Skeletal muscle tissue (tissue), 4 donors: Measurements from ENCODE around the gene CAPN1. TPM values are rescaled to one million over a fixed set of nuclear protein-coding genes. Genes with fewer than 3 reads are reported as not detected.
A peak's percentile ranks its signal among the peaks of the same experiment; 100 is the strongest.

Source experiments
- H3K27ac ChIP-seq: one replicate; pipeline ENCODE4 v1.7.0; 2013; ENCODE audit warnings: mild to moderate bottlenecking, low read depth, low read length, inconsistent platforms
- H3K27me3 ChIP-seq, 3 donors: one replicate each; pipeline ENCODE4 v1.7.0; 2013; ENCODE audit warnings: low read length in 3 of 3; ENCODE audit not compliant: control insufficient read depth in 3 of 3, insufficient read depth in 3 of 3
- H3K36me3 ChIP-seq, 3 donors: one replicate each; pipeline ENCODE4 v1.7.0; 2013; ENCODE audit warnings: low read length in 3 of 3; ENCODE audit not compliant: control insufficient read depth in 3 of 3, insufficient read depth in 3 of 3
- H3K4me1 ChIP-seq, 3 donors: one replicate each; pipeline ENCODE4 v1.7.0; 2013; ENCODE audit warnings: low read length in 3 of 3, mild to moderate bottlenecking in 3 of 3; ENCODE audit not compliant: control insufficient read depth in 3 of 3, insufficient read depth in 3 of 3
- H3K4me3 ChIP-seq, 3 donors: one replicate each; pipeline ENCODE4 v1.7.0; 2013; ENCODE audit warnings: low read length in 3 of 3
- H3K9ac ChIP-seq, 3 donors: one replicate each; pipeline ENCODE4 v1.7.0; 2013; ENCODE audit warnings: low read length in 3 of 3, mild to moderate bottlenecking in 3 of 3, moderate library complexity in 2 of 3, low read depth in 1 of 3
- H3K9me3 ChIP-seq, 3 donors: one replicate each; pipeline ENCODE4 v1.7.0; 2013; ENCODE audit warnings: low read length in 3 of 3; ENCODE audit not compliant: control insufficient read depth in 3 of 3
- total RNA-seq: library from RNA; depleted of rRNA; stranded (reverse); fragments of >200 nt; gene quantifications from one replicate; pipeline ENCODE4 v1.2.3, GENCODE V29; 2014
- donor health status: Osteomylitis.

CAPN1 gene
- total RNA-seq, 1 donor from 2014 or later, result 75.2 TPM

DNA sequence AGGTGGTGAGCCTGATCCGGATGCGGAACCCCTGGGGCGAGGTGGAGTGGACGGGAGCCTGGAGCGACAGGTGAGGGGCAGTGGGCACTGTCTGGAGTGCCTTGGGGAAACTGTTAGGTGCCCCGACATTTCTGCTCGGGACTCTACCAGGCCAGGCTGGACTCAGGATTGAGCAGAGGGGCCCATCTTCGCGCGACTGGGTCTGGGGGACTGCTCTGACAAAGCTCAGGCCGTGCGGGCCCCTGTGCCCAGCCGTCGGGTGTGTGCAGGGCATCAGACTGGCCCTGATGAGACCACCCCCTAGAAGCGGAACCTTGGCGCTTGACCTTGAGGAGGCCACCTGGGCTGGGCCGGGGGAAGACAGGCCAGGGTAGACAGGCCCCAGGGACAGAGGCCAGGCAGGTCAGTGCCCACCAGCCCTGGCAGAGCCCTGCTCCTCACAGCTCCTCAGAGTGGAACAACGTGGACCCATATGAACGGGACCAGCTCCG, 6.3 kb downstream of the CAPN1 start:
- no peak overlapping the region for H3K9ac ChIP-seq
- no peaks in the 10 kb centered on the region for H3K27me3 ChIP-seq
- no peak overlapping the region for H3K27ac ChIP-seq
- H3K9me3 ChIP-seq, result no peaks in the 10 kb centered on the region
- no peak overlapping the region for H3K4me3 ChIP-seq
- H3K36me3 ChIP-seq, result peaks cover 48 to 68% (median 61%) of the 10 kb centered on the region in 3 donors
- H3K4me1 ChIP-seq, result peaks cover 4 to 17% (median 7%) of the 10 kb centered on the region in 3 donors

GRCh38 chr11:65188486-65188885, 6.8 kb downstream of the CAPN1 start:
- Histone ChIP-seq H3K4me1 (peaks cover 0 to 12% (median 3%) of the 10 kb centered on the region in 3 donors), H3K36me3 (peaks cover 48 to 68% (median 64%) of the 10 kb centered on the region in 3 donors), H3K4me3 (no peak overlapping the region), H3K9ac (no peak overlapping the region), H3K27ac (no peak overlapping the region), H3K27me3 (no peaks in the 10 kb centered on the region), H3K9me3 (no peaks in the 10 kb centered on the region)

DNA sequence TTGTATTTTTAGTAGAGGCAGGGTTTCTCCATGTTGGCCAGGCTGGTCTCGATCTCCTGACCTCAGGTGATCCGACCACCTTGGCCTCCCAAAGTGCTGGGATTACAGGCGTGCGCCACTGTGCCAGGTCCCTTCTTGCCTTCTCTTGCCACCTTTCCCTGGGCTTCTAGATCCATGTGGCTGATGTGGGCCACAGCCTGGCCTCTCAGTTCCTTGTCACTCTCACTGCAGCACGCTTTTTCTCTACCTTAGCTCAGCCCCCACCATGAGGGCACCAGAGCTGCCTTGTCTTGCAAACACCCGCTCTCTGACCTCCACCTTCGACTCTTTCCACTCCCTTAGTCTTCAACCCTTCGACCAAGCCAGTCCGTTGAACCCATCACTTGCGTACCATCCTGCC, 7.5 kb downstream of the CAPN1 start:
- Histone ChIP-seq H3K9me3 (no peaks in the 10 kb centered on the region), H3K4me3 (no peak overlapping the region), H3K27ac (no peak overlapping the region), H3K27me3 (no peaks in the 10 kb centered on the region), H3K4me1 (peaks cover 0 to 7% (median 0%) of the 10 kb centered on the region in 3 donors), H3K9ac (no peak overlapping the region), H3K36me3 (peaks cover 45 to 63% (median 61%) of the 10 kb centered on the region in 3 donors)

DNA sequence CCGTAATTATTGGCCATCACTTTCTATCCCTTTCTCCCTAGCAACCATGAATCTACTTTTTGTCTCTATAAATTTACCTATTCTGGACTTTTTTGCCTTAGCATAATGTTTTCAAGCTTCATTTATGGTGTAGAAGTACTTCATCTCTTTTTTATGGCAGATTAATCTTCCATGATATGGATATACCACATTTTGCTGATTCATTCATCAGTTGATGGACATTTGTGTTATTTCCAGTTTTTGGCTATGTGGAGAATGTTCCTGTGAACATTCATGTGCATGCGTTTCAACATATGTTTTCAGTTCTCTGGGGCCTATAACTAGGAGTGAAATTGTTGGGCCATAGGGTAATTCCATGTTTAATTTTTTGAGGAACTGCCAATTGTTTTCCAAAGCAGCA, 12.8 kb downstream of the CAPN1 start:
- Histone ChIP-seq H3K4me3 (no peak overlapping the region), H3K9me3 (no peaks in the 10 kb centered on the region), H3K27ac (no peak overlapping the region), H3K36me3 (peaks cover 13 to 42% (median 31%) of the 10 kb centered on the region in 3 donors), H3K27me3 (no peaks in the 10 kb centered on the region), H3K9ac (no peak overlapping the region), H3K4me1 (peaks cover 0 to 4% (median 0%) of the 10 kb centered on the region in 3 donors)

- H3K4me3 ChIP-seq, result no peak overlapping the region
- no peaks in the 10 kb centered on the region for H3K4me1 ChIP-seq
- no peaks in the 10 kb centered on the region for H3K27me3 ChIP-seq
- H3K9me3 ChIP-seq, result no peaks in the 10 kb centered on the region
- H3K27ac ChIP-seq, result no peak overlapping the region
- H3K36me3 ChIP-seq, result peaks cover 45 to 50% (median 45%) of the 10 kb centered on the region in 3 donors
- no peak overlapping the region for H3K9ac ChIP-seq
Observed at GRCh38 chr11:65204143-65204542, 22.4 kb downstream of the CAPN1 start.

DNA sequence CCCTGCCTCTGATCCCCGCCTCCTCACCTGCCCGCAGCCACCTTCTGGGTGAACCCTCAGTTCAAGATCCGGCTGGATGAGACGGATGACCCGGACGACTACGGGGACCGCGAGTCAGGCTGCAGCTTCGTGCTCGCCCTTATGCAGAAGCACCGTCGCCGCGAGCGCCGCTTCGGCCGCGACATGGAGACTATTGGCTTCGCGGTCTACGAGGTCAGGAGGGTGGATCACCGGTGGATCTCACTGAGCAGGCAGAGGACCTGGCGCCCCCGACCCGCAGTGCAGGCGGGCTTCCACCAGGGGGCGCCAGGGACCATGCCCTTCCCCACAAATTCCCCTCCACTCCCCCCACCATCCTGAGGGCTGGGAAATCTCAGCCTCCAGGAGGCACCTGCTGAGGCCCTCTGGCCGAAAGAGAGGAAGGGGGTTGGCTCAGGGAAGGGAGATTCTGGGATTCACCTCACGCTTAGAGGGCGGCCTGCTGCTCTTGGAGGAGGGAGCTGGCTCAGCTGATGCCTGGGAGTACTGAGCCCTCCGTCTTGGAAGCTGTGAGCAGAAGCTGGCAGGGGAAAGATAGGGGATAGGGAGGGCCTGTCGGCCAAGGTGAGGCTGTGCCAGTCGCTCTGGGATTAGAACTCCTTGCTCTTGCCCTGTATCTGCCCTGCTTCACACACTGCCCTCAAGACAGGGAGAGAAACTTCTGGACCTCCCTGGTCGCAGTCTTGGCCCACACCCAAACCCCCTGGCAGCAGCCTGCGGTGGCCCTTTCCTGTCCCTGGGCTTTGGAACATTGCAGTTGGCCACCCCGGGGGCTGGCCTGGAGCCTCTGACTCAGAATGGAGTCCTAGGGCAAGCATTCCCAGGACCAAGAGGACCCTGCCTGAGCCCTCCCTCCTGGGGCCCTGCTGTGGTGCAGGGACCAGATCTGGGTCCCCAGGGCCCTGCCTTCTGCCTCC, 23.2 kb downstream of the CAPN1 start:
- H3K4me3 ChIP-seq, result no peak overlapping the region
- H3K36me3 ChIP-seq, result peaks cover 50 to 55% (median 52%) of the 10 kb centered on the region in 3 donors
- H3K27me3 ChIP-seq, result no peaks in the 10 kb centered on the region
- H3K27ac ChIP-seq, result no peak overlapping the region
- H3K9ac ChIP-seq, result peak overlapping the region in 1 of 3 donors; percentile 3
- no peaks in the 10 kb centered on the region for H3K9me3 ChIP-seq
- H3K4me1 ChIP-seq, result no peaks in the 10 kb centered on the region

- Histone ChIP-seq H3K4me1 (no peaks in the 10 kb centered on the region), H3K9ac (peak overlapping the region in 1 of 3 donors; percentile 3), H3K27me3 (no peaks in the 10 kb centered on the region), H3K4me3 (no peak overlapping the region), H3K36me3 (peaks cover 55 to 59% (median 55%) of the 10 kb centered on the region in 3 donors), H3K9me3 (no peaks in the 10 kb centered on the region), H3K27ac (no peak overlapping the region)
Observed at GRCh38 chr11:65205602-65205967, 23.9 kb downstream of the CAPN1 start.

- Histone ChIP-seq H3K27ac (no peak overlapping the region), H3K27me3 (no peaks in the 10 kb centered on the region), H3K9me3 (no peaks in the 10 kb centered on the region), H3K9ac (no peak overlapping the region), H3K4me1 (no peaks in the 10 kb centered on the region), H3K36me3 (peaks cover 62 to 67% (median 63%) of the 10 kb centered on the region in 3 donors), H3K4me3 (no peak overlapping the region)
Observed at GRCh38 chr11:65206441-65206841, 24.7 kb downstream of the CAPN1 start.

DNA sequence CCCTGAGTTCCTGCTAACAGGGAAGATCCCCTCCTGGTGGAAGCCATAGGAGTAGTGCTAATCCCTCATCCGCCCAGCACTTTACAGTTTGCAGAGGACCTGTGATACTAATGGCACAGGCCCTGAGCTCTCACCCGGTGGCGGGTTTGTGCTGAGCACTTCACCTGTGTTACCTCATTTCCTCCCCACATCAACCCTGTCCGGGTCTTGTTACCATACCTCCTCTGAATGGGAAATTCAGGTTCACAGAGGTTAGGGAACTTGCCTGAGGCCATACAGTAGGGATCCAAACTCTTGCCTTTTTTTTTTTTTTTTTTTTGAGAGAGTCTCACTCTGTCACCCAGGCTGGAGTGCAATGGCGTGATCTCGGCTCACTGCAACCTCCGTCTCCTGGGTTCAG, 25.2 kb downstream of the CAPN1 start:
- H3K4me3 ChIP-seq, result no peak overlapping the region
- no peak overlapping the region for H3K9ac ChIP-seq
- H3K4me1 ChIP-seq, result no peaks in the 10 kb centered on the region
- no peaks in the 10 kb centered on the region for H3K27me3 ChIP-seq
- H3K9me3 ChIP-seq, result no peaks in the 10 kb centered on the region
- peaks cover 63 to 70% (median 66%) of the 10 kb centered on the region in 3 donors for H3K36me3 ChIP-seq
- no peak overlapping the region for H3K27ac ChIP-seq
